Measurements from ENCODE around the gene SETBP1. TPM values are rescaled to one million over a fixed set of nuclear protein-coding genes. Genes with fewer than 3 reads are reported as not detected.
A peak's percentile ranks its signal among the peaks of the same experiment; 100 is the strongest.

SETBP1 gene
- polyA plus RNA-seq (ENCODE audit: insufficient read length), result 14.8 TPM

DNA sequence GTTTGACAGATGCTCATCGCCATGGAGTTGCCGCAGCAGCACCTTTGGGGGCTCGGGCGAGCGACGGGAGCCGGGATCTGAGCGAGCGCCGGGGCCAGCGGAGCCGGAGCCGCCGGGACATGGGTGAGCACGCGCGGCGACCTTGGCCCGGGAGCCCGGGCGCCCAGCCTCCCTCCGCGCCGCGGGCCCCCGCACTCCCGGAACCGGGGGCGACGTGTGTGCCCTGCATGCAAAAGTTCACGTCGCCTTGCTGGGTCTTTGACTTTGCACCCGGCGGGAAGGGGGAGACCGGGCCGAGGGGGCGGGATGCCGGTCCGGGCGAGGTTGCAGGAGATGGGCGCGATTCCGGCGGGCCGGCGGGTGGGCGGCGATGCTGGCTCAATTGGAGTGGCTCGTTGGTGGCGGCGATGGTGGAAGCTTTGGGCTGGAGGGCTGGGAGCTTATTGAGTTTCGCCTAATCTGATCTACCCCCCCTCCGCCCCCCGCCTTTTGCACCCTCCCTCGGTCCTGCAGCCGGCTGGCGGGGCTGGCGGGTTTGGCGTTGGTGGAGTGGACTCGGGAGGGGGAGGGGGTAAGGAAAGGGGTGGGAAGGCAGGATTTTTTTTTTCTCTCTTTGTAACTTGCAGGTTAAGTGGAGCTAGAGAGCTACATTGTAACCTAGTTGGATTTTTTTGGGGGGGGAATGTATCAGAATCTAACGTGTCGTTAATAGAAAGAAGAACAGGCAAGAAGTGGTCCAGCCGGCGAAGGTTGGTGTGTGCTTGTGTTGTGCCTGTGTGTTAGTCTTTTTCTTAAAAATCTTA is at the start of gene SETBP1:
SETBP1 (plus strand) TSS at position 616 of the 803 bp plus-strand sequence. CDS start 20,459 bp downstream, outside the sequence.
- DNase-seq (ENCODE audit: low read depth), result no peak

DNA sequence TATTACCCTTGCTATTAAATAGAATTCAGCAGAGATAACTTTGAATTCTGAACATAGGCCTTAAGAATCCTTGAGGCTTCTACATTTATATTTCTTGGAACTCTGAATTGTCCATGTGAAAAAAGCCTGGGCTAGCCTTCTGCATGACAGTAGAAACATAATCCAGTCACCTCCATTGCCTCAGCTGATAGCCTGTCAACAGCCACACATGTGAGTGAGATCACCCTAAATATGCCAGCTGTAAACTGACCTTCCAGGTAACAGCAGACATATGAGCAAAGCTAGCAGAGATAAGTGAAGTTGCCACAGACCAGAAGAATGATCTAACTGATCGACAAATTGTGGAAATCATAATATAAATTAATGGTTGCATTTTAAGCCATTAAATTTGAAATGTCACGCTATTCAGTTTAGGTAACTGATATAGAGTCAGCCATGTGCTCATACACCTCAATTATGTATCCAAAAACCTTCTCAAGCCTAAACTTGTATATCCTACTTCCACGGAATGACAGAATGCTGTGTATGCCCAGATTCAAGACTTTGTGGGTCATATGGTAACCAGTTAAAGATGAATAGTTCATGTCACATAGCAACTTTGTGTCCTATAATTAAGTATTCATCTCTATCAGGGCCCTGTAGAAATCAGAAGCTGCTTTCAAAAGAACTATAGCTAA is 48.1 kb upstream of the SETBP1 start:
- DNase-seq (ENCODE audit: low read depth), result no peak

DNA sequence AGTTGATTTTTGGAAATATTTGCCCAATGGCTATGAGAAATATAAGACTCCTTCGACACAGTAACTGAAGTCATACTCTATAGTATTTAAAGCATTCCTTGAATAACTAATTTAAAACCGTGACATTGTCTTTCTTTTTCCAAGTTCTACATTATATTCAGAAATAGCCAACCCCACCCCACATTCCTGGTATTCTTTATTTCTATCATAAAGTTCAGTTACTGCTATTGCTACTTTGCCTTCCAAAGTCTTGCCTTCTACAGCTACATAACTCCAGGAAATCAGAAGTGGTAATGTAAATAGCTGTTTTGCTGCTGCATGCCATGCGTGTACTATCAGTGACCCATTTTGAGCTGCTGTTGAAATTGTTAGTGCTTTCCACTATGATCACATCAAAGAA is 45.1 kb upstream of the SETBP1 start:
- DNase-seq (ENCODE audit: low read depth), result no peak

DNA sequence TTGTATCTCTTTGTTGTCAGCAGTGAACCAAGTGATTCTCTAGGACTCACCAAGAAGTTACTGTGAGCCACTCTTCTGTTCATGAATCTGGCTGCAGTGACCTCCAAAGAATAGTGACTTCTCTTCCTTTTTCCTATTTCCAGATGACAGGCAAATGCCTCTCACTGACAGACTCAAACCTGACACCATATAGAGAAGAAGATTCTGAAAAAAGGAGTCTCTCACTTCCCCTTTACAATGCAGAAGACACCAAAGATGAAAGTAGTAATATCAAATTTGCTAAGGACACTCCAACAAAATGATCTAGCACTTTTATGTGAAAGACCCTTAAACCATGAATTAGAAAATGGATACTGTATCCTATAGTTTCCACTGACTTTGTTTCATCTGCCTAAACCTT is 44.4 kb upstream of the SETBP1 start:
- DNase-seq (ENCODE audit: low read depth), result no peak

DNA sequence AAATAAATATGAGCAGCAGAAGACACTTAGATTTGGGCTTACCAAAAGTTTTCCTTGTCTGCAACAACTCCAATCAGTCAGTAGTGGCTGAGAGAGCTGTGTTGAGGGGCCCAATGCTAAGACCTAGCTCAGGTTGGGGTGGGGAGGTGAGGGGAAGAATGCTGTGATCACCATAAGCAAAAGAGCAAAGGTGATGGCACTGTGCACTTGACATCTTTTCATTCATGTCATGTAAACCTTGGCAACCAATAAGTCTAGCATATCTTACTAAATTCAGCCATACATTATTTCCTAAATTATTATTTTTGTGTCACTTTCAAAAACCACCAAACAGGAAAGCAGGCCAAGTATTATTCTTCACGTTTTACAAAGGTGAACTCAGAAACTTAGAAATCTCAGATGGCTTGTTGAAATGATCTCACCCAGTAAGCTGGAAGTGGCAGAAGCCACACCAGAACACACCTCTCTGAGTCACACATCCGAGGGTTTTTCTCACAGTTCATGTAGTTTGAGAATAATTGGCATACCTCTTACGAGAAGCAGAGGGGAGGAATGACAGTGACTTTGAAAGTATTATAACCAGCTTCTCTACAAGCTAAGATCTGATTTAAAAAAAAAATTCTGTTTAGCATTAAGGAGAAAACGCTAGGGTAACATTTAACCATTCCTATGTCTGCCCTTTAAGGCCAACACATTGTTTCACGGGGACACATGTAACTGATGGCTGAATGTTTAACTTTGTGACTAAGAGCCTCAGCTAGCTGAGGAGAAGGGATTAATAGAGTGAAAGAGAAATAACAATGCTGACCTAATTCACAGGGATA is 43.3 kb upstream of the SETBP1 start:
- no peak for DNase-seq (ENCODE audit: low read depth)

DNA sequence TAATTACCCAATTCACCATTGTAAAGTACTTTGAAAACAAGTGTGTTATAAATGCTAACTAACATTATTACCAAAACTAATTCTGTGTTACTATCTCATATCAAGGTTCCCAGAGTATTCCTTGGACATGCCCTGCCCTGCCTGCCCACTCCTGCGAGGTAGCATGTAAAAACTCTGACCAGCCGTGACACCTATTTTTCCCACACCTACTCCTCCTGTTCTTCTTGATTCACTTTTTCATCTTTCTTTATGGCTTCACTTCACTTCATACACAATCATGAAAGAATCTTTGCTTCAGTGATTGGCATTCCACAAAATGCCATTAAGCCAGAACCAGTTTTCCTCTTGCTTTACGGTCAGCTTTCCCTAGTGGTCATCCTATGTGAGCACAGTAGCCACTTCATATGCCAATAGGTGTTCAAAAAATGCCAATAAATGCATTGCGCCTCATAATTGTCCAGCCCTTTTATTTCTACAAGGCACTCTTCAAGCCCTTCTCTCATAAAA is 42.6 kb upstream of the SETBP1 start:
- DNase-seq (ENCODE audit: low read depth), result no peak

DNA sequence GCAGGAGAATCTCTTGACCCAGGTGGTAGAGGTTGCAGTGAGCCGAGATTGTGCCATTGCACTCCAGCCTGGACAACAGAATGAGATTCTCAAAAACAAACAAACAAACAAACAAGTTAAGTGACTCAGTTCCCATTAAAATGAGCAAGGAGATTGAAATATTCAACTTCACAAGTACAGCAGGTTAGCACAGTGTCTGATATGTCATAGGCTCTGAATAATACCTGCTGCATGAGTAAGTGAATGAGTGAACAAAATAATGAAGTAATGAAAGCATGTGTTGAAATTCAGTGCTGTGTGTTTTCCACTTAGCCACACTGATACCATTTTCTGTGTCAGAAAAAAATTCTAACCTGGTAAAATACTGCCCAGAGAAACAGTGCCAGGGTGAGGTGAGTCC is 41.9 kb upstream of the SETBP1 start:
- no peak for DNase-seq (ENCODE audit: low read depth)

DNA sequence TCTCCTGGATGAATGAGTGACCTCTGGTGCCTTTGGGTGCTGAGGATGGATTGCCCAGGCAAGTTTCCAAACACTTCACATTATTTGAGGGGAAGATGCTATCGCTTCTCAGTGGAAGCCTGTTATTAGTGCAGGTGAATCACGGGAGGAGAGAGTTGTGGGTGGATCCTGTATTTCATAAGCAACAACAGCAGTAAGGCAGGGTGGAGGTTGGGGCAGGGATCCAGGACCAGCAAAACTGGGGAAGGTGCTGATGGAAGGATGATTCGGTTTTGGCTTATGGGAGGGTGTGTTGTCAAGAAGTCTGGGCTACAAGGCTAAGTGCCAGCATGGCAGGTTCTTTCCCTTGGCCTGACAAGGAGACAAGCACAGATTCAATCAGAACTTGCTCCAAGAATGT is 37.7 kb upstream of the SETBP1 start:
- no peak for DNase-seq (ENCODE audit: low read depth)

DNA sequence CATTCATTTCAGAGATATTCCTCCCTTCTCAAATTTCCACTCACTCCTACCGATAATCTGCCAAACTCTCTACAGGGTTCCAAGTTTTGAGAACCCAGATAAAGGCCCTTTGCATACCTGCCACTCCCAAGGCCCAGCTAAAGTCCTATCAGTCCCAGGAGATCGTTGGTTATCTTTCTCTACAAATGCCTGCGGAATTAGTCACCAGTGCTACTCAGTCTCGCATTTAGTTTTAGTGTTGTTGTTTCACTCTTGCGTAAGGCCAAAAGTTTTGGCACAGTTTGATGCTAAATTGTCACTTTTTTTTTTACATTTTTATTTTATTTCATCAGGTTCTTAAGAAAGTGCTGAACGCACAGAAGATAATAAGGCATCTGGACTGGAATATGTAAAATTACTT is 29.2 kb upstream of the SETBP1 start:
- no peak for DNase-seq (ENCODE audit: low read depth)

DNA sequence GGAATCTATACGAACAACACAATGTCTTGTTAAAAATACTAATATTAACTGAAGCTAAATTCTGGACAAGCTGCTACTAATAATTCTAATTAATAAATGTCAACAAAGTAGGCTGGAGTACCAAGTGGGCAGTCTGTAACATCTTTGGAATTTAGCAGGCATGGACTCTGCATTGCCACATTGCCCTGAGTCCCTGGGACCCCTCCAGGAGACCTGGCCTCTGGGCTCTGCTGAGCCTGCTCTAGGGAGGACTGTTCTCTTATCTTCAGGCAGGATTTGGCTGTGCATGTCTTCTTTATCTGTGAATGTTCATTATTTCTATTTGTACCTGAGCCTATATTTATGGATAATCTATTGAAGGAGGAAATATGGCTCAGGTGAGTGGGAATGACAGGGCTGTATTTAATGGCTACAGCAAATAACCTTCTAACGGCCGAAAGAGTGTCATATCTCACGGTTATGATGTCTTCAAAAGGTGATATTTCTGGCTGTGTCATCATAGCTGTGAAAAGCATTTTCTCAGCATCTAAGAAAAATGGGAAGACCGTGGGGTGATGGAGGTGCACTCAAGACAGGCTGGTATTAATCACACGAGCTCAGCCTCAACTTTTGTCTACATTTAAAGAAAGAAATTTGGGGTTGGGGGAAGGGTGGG is 28.6 kb upstream of the SETBP1 start:
- DNase-seq (ENCODE audit: low read depth), result no peak

DNA sequence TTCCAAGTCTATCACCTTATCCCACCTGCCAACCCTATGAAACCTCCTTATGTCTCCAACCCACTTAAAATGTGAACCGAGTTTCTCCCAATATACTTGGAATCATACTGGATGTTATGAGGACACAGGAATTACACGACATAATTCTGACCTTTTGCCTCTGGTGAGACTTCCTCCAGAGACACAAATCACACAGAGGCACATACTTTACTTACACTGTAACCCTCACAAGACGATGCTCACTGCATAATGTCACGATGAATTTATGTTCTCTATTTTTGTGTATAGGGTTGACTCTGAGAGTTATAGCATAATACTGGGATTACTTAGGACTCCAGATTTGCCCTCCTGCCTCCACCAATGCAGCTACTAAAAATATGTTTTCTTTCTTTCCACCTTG is 28.0 kb upstream of the SETBP1 start:
- DNase-seq (ENCODE audit: low read depth), result no peak

DNA sequence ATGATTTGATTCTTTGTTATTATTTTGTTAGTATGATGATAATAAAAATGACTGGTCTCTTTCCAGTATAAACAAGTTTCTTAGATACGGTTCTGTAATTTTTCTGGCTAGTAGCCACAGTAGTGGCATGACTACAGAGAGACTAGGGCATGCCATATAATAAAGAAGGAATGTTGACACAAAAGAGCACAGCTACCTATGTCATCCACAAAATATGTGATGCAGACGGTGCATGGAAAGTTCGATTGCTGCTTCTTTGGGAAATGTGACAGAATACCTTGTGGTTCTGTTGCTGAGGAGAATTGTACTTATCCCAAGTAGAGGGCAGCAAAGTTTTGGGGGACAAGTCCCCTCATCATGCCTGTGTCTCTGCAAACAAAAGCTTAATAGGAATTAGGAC is 26.1 kb upstream of the SETBP1 start:
- no peak for DNase-seq (ENCODE audit: low read depth)

DNA sequence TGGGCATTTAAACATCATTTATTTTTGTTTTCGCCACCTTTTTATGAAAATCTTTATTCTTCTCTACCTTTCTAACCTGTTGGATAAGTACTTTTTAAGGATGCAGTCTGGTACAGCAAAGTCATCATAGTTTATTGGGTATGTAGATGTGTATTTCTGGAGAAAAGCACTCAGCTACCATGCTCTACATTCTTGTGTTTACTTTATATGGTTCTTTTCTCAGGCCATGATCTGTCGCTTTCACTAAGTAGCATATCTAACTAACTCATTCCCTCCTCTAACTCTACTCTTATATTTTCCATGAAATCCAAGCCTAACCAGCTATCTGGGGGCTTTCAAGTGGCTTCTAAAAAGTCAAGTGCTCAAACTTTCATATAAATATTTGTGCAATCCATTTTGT is 25.3 kb upstream of the SETBP1 start:
- DNase-seq (ENCODE audit: low read depth), result no peak

DNA sequence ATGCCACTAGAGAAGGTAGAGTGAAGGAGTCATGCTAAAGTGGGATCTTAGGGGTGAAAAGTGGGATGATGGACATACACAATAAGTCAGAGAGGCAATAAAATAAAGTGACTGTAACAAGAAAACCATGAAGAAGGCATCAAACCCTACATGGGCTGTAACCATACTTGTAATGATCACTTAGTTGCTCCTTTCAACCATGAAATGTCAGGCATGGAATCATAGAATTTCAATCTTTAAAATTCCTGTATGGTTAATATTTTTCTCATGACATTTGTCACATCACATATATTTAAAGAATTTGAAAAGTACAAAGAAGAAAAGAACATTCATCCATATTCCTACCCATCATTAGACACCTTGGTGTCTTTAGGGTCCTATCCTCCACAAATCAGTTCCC is 20.9 kb upstream of the SETBP1 start:
- DNase-seq (ENCODE audit: low read depth), result no peak

DNA sequence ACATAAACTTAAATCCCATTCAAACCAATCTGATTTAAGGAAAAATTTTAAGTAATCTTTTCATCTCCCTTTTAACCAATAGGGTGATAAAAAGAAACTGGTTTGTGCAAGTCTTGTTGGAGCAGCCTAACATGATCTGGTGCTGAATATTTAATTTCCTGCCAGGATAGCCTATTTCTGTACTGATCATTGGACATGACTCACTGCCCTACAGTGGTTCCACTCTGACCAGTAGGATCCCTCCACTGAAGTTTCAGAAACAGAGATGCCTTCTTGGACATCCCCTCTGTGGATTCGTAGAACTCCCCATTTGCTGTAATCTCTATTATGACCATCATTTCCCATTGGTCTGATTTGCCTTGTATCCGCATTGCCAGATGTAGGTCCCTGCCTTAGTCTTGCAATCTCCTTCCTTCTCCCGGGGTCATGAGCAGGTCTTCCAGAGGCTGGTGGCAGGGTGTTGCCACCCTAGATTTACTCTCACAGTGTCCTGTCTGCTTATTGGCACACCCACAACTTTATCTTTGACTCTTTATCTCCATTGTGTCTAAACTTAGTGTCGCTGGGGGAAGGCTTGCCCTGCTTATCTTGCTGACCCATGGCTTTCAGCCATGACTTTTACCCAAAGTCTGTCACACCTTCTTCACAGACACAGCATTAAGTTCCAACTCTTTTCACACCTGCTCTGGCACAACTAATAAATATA is 12.3 kb upstream of the SETBP1 start:
- no peak for DNase-seq (ENCODE audit: low read depth)

DNA sequence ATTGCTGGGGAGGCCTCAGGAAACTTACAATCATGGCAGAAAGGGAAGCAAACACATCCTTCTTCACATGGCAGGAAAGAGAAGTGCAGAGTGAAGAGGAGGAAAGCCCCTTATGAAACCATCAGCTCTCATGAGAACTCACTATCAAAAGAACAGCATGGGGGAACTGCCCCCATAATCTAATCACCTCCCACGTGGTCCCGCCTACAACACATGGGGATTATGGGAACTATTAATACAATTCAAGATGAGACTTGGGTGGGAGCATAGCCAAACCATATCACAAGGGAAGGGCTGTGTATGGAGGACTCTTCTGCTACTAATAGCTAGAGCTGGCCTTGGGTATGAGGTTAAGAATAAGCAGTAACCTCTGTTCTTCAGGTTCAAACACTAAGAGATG is 8.8 kb upstream of the SETBP1 start:
- DNase-seq (ENCODE audit: low read depth), result no peak

DNA sequence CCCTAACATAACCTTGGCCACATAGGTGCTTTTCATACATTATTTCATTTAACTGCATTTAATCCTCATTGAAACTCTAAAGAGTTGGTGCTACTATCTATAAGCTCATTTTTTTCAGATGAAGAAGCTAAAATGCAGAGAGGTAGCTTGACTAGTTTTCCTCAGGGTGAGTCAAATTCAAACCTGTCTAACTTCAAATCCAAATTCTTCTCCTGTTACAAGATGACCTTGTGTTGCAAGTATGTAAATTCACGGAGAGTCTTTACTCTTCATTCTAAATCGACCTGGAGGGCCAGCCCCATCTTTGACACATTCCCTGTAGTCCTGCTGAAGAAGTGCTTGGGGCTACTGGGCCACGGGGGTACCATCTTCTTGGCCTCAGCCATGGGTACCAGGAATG is 8.2 kb upstream of the SETBP1 start:
- DNase-seq (ENCODE audit: low read depth), result no peak

DNA sequence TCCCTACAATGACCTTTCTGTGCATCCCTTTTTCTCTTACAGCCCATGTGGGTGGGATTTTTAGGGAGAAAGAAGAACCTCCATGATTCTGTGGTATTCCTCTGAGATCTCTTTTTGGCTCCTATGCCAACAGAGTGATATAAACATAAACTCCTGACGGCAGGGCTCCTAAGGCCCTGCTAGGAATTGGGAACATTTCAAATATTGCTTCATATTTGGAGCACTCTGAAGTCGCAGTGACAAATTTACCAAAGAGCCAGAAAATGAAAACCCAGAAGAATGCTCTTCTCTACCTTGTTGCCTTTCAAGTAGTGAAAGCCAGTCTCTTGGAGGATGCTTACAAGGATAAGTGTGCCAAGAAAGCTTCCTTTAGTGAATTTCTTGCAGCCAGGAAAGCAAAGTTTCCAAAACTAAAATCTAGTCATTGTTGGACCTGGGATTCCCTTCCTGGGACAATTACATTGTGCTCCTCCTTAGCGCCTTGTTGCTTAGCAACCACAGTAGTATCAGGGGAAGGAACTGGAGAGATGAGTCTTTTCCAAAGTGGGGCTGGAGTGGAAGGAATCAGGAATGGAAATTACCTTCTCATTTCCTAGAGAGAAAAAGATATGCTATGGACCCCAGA is 7.3 kb upstream of the SETBP1 start:
- DNase-seq (ENCODE audit: low read depth), result peak; percentile 75

DNA sequence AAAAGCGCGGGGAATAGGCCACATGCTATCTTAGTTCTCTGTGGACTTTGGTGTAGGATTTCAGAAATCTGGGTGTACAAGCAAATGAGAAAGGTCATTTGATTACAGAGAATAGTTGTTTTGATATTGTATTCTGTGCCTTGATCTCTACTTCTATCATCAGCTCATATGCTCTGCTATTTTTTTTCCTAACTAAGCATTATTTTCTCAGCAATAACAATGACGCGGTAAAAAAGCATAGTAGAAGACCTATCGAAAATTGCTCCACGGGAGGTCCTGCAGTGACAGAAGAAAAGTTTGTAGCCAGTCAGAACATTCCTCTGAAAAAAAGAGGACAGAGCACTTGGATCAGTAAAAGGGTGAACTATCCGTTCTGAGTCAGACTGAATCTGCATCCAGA is 2.8 kb upstream of the SETBP1 start:
- DNase-seq (ENCODE audit: low read depth), result no peak

DNA sequence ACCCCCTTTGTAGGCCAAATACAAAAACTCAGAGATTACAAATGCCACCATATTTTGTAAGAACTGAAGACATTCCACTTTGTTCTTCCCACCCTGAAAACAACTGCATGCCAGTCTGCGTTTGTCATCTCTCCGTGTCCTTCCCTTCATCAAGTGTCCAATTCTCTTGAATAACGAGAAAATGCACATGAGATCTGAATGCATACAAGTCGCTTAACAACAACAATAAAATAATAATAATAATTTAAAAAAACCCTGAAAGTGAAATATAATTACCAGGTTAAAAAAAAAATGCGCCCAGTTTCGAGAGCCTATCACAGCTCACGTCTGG is 2.0 kb upstream of the SETBP1 start:
- no peak for DNase-seq (ENCODE audit: low read depth)

Data from forelimb muscle (tissue), 1 donor.